ENCODE results near the gene APBA1. TPM values are rescaled to one million over a fixed set of nuclear protein-coding genes. Genes with fewer than 3 reads are reported as not detected.

Gene APBA1
- total and polyA plus RNA-seq, 10 donors = 0.41 to 28.2 (median 13.8) TPM

DNA sequence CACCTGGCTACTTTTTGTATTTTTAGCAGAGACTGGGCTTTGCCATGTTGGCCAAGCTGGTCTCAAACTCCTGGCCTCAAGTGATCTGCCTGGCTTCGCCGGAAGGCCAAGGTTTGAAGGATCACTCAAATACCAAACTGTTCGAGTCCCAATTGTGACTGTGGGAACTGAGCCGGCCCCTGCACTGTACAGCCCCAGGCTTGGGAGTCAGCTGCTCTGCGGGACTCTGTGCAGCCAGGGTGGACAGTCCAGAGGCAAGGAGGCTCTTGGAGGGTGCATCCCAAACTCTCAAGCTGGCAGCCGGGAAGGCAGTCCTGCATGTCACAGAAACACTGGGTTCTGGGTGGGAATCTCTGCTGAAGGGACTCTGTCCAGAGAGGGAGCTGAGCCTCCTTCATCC lies 238.2 kb downstream of the APBA1 start:
- no peaks in the 10 kb centered on the region for H3K4me1 ChIP-seq
- DNase-seq = peak; percentile 70
- no peak overlapping the region for H3K27ac ChIP-seq
- no peak for TF ChIP-seq POLR2AphosphoS5 (IDR thresholded peaks at IDR 0.05)
- TF ChIP-seq CTCF (IDR thresholded peaks at IDR 0.05 in 8 of 11, conservative IDR thresholded peaks at IDR 0.05 in 3 of 11) = no peak
- no peak for TF ChIP-seq POLR2A (IDR thresholded peaks at IDR 0.05)
- H3K27me3 ChIP-seq (replicated peaks in 1 of 7) = no peaks in the 10 kb centered on the region
- H3K36me3 ChIP-seq = peaks cover 0 to 6% (median 0%) of the 10 kb centered on the region in 6 donors
- WGBS, 5 donors = 90 to 97% (median 94%) methylated on average over 5 to 6 of the region's 6 CpGs
- intact Hi-C loops (cut with DNase I; ENCODE audit: low total_unique reads) = no loop called here
- H3K4me3 ChIP-seq = no peak overlapping the region
- no peaks in the 10 kb centered on the region for H3K9me3 ChIP-seq

- H3K9me3 ChIP-seq = no peaks in the 10 kb centered on the region
- intact Hi-C loops (cut with DNase I; ENCODE audit: low total_unique reads) = no loop called here
Measured at GRCh38 chr9:69433392-69433791, 238.8 kb downstream of the APBA1 start.

DNA sequence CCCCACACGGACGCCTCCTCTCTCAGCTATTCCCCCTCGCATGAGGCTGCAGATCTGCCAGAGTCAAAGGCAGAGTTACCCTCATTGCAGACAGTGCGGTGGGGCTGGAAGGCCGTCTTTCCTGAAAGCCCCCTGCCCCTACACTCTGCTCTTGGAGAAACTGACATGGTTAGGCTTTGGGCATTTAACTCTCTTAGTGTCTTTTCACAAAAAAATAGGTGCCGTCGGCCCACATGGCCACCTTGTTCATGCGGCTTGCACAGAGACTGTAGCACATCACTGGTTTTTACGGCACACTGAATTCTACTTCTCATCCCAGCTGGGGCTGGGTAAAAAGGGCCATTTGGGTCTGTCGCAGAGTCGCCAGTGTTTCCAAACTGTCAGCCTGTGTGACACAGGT lies 239.5 kb downstream of the APBA1 start:
- Histone ChIP-seq H3K4me1 (no peaks in the 10 kb centered on the region), H3K36me3 (peaks cover 0 to 6% (median 0%) of the 10 kb centered on the region in 6 donors), H3K4me3 (no peak overlapping the region), H3K27ac (no peak overlapping the region), H3K9me3 (no peaks in the 10 kb centered on the region), H3K27me3 (replicated peaks in 1 of 7) (no peaks in the 10 kb centered on the region)
- TF ChIP-seq POLR2A (IDR thresholded peaks at IDR 0.05) (no peak), CTCF (IDR thresholded peaks at IDR 0.05 in 8 of 11, conservative IDR thresholded peaks at IDR 0.05 in 3 of 11) (no peak)
- 86 to 93% (median 92%) methylated on average over 11 of the region's 11 CpGs for WGBS, 5 donors
- intact Hi-C loops (cut with DNase I; ENCODE audit: low total_unique reads) = no loop called here
- DNase-seq = no peak

More at GRCh38 chr9:69433392-69433791, 238.8 kb downstream of the APBA1 start:
- no peak for DNase-seq
- Histone ChIP-seq H3K4me3 (no peak overlapping the region), H3K36me3 (peaks cover 0 to 6% (median 0%) of the 10 kb centered on the region in 6 donors), H3K27ac (no peak overlapping the region), H3K4me1 (no peaks in the 10 kb centered on the region), H3K27me3 (replicated peaks in 1 of 7) (no peaks in the 10 kb centered on the region)
- TF ChIP-seq POLR2AphosphoS5 (IDR thresholded peaks at IDR 0.05) = no peak
- no peak for TF ChIP-seq CTCF (IDR thresholded peaks at IDR 0.05 in 8 of 11, conservative IDR thresholded peaks at IDR 0.05 in 3 of 11)
- no peak for TF ChIP-seq POLR2A (IDR thresholded peaks at IDR 0.05)
- 35 to 73% (median 62%) methylated on average over 1 of the region's 1 CpG for WGBS, 5 donors

DNA sequence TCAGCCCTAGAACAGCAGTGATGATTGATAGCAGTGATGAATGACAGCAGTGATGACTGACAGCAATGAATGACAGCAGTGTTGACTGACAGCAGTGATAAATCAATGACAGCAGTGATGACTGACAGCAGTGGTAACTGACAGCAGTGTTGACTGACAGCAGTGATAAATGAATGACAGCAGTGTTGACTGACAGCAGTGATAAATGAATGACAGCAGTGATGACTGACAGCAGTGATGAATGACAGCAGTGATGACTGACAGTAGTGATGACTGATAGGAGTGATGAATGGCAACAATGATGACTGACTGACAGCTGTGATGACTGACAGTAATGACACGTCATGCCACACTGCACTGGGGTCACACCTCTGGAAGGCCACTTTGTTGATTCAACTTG lies 240.4 kb downstream of the APBA1 start:
- 73 to 91% (median 86%) methylated on average over 1 of the region's 1 CpG for WGBS, 5 donors
- intact Hi-C loops (cut with DNase I; ENCODE audit: low total_unique reads) = no loop called here

More for the DNA sequence above, 240.4 kb downstream of the APBA1 start:
- Histone ChIP-seq H3K27me3 (replicated peaks in 1 of 7) (no peaks in the 10 kb centered on the region), H3K4me1 (no peaks in the 10 kb centered on the region), H3K36me3 (peaks cover 0 to 6% (median 0%) of the 10 kb centered on the region in 6 donors), H3K4me3 (no peak overlapping the region), H3K9me3 (no peaks in the 10 kb centered on the region), H3K27ac (no peak overlapping the region)
- DNase-seq = peak; percentile 15
- TF ChIP-seq CTCF (IDR thresholded peaks at IDR 0.05 in 8 of 11, conservative IDR thresholded peaks at IDR 0.05 in 3 of 11) (no peak), POLR2A (IDR thresholded peaks at IDR 0.05) (no peak), POLR2AphosphoS5 (IDR thresholded peaks at IDR 0.05) (no peak)

Data from spleen (tissue), 11 donors.